GM12875 (cell line): ENCODE results near the gene CYBRD1.

Experiments used
- H3K4me3 ChIP-seq: one replicate; pipeline ENCODE4 v1.5.1; 2011; ENCODE audit warnings: low read depth, low read length, control low read depth
- CTCF ChIP-seq: IDR thresholded peaks from 2 replicates; pipeline ENCODE4 v1.5.1; 2011; ENCODE audit warnings: low read depth, mild to moderate bottlenecking, control low read depth, inconsistent platforms, low read length, moderate library complexity, borderline replicate concordance; ENCODE audit not compliant: insufficient read depth

CYBRD1 gene

GRCh38 chr2:171541202-171541887, 19.1 kb downstream of the CYBRD1 start:
- peak; percentile 59 for TF ChIP-seq CTCF
- no peak overlapping the region for H3K4me3 ChIP-seq

- no peak for TF ChIP-seq CTCF
- no peak overlapping the region for H3K4me3 ChIP-seq
These were observed 22.8 kb downstream of the CYBRD1 start for GRCh38 chr2:171545086-171545485.

DNA sequence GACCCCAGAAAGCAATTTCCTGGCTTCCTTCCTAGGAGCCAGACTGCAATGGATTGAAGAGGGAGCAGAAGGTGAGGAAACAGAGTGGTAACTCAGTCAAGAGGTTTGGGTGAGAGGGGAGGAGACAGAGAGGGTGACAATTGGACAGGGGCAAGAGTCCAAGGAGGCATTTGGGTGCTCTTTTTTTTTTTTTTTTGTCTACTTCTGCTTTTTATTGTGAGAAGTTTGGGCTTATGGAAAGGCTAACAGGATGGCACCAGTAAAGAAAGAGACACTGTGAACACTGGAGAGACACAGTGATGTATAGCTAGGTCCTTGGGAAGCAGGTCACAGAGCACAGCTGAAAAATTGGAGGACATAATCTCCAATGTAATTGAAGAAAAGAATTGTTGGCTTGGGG, 25.0 kb downstream of the CYBRD1 start:
- H3K4me3 ChIP-seq = no peak overlapping the region
- TF ChIP-seq CTCF = no peak

- TF ChIP-seq CTCF = no peak
- no peak overlapping the region for H3K4me3 ChIP-seq
These were observed 25.4 kb downstream of the CYBRD1 start for GRCh38 chr2:171547720-171548119.

GRCh38 chr2:171550613-171551012, 28.3 kb downstream of the CYBRD1 start:
- no peak for TF ChIP-seq CTCF
- no peak overlapping the region for H3K4me3 ChIP-seq

- H3K4me3 ChIP-seq = no peak overlapping the region
- no peak for TF ChIP-seq CTCF
These were observed 29.6 kb downstream of the CYBRD1 start for GRCh38 chr2:171551836-171552235.

- no peak overlapping the region for H3K4me3 ChIP-seq
- TF ChIP-seq CTCF = no peak
These were observed 31.0 kb downstream of the CYBRD1 start for GRCh38 chr2:171553236-171553635.
